ENCODE measurements around the gene DMPK. TPM values are rescaled to one million over a fixed set of nuclear protein-coding genes. Genes with fewer than 3 reads are reported as not detected.

The DMPK gene
- total and polyA plus RNA-seq, 9 of the 15 experiments (the other 6 are each of a cell fraction or from before 2014, with no cell fraction given) = 0.24 to 31.3 (median 7.3) TPM

GRCh38 chr19:45770192-45771101 is 11.8 kb downstream of the DMPK start (continued):
- TF ChIP-seq COPS2 (conservative IDR thresholded peaks at IDR 0.05) = no peak
- peak; percentile 44 for TF ChIP-seq SMAD1 (IDR thresholded peaks at IDR 0.05; ENCODE audit: low read depth, low read length, partially characterized antibody)
- TF ChIP-seq, protein P1, sequence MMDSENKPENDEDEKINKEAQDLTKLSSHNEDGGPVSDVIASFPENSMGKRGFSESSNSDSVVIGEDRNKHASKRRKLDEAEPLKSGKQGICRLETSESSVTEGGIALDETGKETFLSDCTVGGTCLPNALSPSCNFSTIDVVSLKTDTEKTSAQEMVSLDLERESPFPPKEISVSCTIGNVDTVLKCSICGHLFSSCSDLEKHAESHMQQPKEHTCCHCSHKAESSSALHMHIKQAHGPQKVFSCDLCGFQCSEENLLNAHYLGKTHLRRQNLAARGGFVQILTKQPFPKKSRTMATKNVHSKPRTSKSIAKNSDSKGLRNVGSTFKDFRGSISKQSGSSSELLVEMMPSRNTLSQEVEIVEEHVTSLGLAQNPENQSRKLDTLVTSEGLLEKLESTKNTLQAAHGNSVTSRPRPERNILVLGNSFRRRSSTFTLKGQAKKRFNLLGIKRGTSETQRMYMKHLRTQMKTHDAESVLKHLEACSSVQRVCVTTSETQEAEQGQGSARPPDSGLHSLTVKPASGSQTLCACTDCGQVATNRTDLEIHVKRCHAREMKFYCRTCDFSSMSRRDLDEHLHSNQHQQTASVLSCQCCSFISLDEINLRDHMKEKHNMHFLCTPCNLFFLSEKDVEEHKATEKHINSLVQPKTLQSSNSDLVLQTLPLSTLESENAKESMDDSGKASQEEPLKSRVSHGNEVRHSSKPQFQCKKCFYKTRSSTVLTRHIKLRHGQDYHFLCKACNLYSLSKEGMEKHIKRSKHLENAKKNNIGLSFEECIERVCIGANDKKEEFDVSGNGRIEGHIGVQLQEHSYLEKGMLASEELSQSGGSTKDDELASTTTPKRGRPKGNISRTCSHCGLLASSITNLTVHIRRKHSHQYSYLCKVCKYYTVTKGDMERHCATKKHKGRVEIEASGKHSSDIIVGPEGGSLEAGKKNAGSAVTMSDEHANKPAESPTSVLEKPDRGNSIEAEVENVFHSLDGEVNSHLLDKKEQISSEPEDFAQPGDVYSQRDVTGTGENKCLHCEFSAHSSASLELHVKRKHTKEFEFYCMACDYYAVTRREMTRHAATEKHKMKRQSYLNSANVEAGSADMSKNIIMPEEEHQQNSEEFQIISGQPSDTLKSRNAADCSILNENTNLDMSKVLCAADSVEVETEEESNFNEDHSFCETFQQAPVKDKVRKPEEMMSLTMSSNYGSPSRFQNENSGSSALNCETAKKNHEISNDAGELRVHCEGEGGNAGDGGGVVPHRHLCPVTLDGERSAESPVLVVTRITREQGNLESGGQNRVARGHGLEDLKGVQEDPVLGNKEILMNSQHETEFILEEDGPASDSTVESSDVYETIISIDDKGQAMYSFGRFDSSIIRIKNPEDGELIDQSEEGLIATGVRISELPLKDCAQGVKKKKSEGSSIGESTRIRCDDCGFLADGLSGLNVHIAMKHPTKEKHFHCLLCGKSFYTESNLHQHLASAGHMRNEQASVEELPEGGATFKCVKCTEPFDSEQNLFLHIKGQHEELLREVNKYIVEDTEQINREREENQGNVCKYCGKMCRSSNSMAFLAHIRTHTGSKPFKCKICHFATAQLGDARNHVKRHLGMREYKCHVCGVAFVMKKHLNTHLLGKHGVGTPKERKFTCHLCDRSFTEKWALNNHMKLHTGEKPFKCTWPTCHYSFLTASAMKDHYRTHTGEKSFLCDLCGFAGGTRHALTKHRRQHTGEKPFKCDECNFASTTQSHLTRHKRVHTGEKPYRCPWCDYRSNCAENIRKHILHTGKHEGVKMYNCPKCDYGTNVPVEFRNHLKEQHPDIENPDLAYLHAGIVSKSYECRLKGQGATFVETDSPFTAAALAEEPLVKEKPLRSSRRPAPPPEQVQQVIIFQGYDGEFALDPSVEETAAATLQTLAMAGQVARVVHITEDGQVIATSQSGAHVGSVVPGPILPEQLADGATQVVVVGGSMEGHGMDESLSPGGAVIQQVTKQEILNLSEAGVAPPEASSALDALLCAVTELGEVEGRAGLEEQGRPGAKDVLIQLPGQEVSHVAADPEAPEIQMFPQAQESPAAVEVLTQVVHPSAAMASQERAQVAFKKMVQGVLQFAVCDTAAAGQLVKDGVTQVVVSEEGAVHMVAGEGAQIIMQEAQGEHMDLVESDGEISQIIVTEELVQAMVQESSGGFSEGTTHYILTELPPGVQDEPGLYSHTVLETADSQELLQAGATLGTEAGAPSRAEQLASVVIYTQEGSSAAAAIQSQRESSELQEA (IDR thresholded peaks at IDR 0.05; ENCODE audit: low read depth) = no peak
- TF ChIP-seq BRD4 (IDR thresholded peaks at IDR 0.05) = no peak
- no peak for TF ChIP-seq TSC22D4 (tag; IDR thresholded peaks at IDR 0.05)
- no peak for TF ChIP-seq ZNF408 (CRISPR knock-in tag; IDR thresholded peaks at IDR 0.05; ENCODE audit: low read depth)
- TF ChIP-seq LCOR (CRISPR knock-in tag; IDR thresholded peaks at IDR 0.05) = peak; percentile 92
- TF ChIP-seq, protein P2, sequence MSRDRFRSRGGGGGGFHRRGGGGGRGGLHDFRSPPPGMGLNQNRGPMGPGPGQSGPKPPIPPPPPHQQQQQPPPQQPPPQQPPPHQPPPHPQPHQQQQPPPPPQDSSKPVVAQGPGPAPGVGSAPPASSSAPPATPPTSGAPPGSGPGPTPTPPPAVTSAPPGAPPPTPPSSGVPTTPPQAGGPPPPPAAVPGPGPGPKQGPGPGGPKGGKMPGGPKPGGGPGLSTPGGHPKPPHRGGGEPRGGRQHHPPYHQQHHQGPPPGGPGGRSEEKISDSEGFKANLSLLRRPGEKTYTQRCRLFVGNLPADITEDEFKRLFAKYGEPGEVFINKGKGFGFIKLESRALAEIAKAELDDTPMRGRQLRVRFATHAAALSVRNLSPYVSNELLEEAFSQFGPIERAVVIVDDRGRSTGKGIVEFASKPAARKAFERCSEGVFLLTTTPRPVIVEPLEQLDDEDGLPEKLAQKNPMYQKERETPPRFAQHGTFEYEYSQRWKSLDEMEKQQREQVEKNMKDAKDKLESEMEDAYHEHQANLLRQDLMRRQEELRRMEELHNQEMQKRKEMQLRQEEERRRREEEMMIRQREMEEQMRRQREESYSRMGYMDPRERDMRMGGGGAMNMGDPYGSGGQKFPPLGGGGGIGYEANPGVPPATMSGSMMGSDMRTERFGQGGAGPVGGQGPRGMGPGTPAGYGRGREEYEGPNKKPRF (IDR thresholded peaks at IDR 0.05; ENCODE audit: low read depth, low read length) = no peak
- TF ChIP-seq IRF2 (CRISPR knock-in tag; IDR thresholded peaks at IDR 0.05) = peak; percentile 57; the same call in 1 of the 2 replicates
- TF ChIP-seq NEUROD1 (IDR thresholded peaks at IDR 0.05; ENCODE audit: borderline replicate concordance, low read depth, low read length, partially characterized antibody) = no peak
- TF ChIP-seq ELK1 (CRISPR knock-in tag; IDR thresholded peaks at IDR 0.05) = no peak
- TF ChIP-seq ZBTB8A (IDR thresholded peaks at IDR 0.05; ENCODE audit: partially characterized antibody) = no peak
- TF ChIP-seq NR4A1 (CRISPR knock-in tag; IDR thresholded peaks at IDR 0.05) = 0 out of 2 replicates have a peak, but pooled peaks have one; percentile 54
- TF ChIP-seq NR4A1 (tag; IDR thresholded peaks at IDR 0.05) = no peak
- no peak for TF ChIP-seq SIRT6 (IDR thresholded peaks at IDR 0.05; ENCODE audit: low read depth, low read length)
- 0 out of 2 replicates have a peak, but pooled peaks have one; percentile 20 for TF ChIP-seq NR2F6 (CRISPR knock-in tag; IDR thresholded peaks at IDR 0.05)

All from K562 (cell line).